H1 (cell line): ENCODE data around the gene B9D1. TPM values are rescaled to one million over a fixed set of nuclear protein-coding genes. Genes with fewer than 3 reads are reported as not detected.

ENCODE experiments used
- BACH1 ChIP-seq: IDR thresholded peaks from 2 replicates; pipeline ENCODE4 v1.6.1; 2012; ENCODE audit warnings: low read length, improper control_type of control experiment
- CBX5 ChIP-seq: fragments of 300-800, 300-1000 bp; sonication (generic); IDR thresholded peaks from 2 replicates; pipeline ENCODE4 v1.7.1; 2016; ENCODE audit warnings: antibody characterized with exemption, low read length, low read depth
- CBX8 ChIP-seq: fragments of 300-800, 300-1000 bp; sonication (generic); IDR thresholded peaks from 2 replicates; pipeline ENCODE4 v1.7.1; 2016; ENCODE audit warnings: low read depth, low read length, borderline replicate concordance
- CEBPB ChIP-seq: IDR thresholded peaks from 2 replicates; pipeline ENCODE4 v1.6.1; 2012; ENCODE audit warnings: low read depth, low read length
- CTBP2 ChIP-seq: IDR thresholded peaks from 2 replicates; pipeline ENCODE4 v1.7.0; 2011; ENCODE audit warnings: borderline replicate concordance, mild to moderate bottlenecking, moderate library complexity, mixed read lengths, low read length; ENCODE audit not compliant: insufficient read depth, insufficient read length
- EGR1 ChIP-seq: IDR thresholded peaks from 2 replicates; pipeline ENCODE4 v1.6.1; 2011; ENCODE audit warnings: low read depth, low read length, borderline replicate concordance
- EZH2 ChIP-seq: fragments of 200-600 bp; sonication (generic); IDR thresholded peaks from 2 replicates; pipeline ENCODE4 v1.7.1; 2012; ENCODE audit warnings: low read depth, mild to moderate bottlenecking, moderate library complexity, low read length, inconsistent platforms; ENCODE audit not compliant: severe bottlenecking
- GABPA ChIP-seq: IDR thresholded peaks from 2 replicates; pipeline ENCODE4 v1.6.1; 2011; ENCODE audit warnings: mild to moderate bottlenecking, low read length, moderate library complexity, borderline replicate concordance; ENCODE audit not compliant: insufficient read depth
- HDAC6 ChIP-seq: IDR thresholded peaks from one replicate; pipeline ENCODE4 v1.7.1; 2012; ENCODE audit warnings: low read depth, mild to moderate bottlenecking, inconsistent platforms, low read length, moderate library complexity
- JUN ChIP-seq: IDR thresholded peaks from 2 replicates; pipeline ENCODE4 v1.6.1; 2011; ENCODE audit warnings: low read depth, mild to moderate bottlenecking, improper control_type of control experiment, low read length
- KDM5A ChIP-seq: fragments of 200-600 bp; IDR thresholded peaks from 2 replicates; pipeline ENCODE4 v1.7.1; 2012; ENCODE audit warnings: mild to moderate bottlenecking, low read length, inconsistent platforms, mixed read lengths
- MAFK ChIP-seq: IDR thresholded peaks from 2 replicates; pipeline ENCODE4 v1.6.1; 2012; ENCODE audit warnings: low read depth, mild to moderate bottlenecking, improper control_type of control experiment, low read length
- NANOG ChIP-seq: IDR thresholded peaks from 2 replicates; pipeline ENCODE4 v1.6.1; 2011; ENCODE audit warnings: low read length, low read depth, mild to moderate bottlenecking, inconsistent platforms; ENCODE audit not compliant: insufficient read depth, poor library complexity, severe bottlenecking
- POLR2A ChIP-seq, 2 experiments: IDR thresholded peaks; 1 replicate in 1 of 2; 2 replicates in 1 of 2; pipeline ENCODE4 v1.6.1; 2011; ENCODE audit warnings: low read depth in 2 of 2, low read length in 2 of 2, mild to moderate bottlenecking in 2 of 2; ENCODE audit errors: control extremely low read depth in 1 of 2
- RAD21 ChIP-seq, 2 experiments: IDR thresholded peaks in 1 of 2; conservative IDR thresholded peaks in 1 of 2; 2 replicates each; pipeline ENCODE4 v1.6.1; 2011; ENCODE audit warnings: low read depth in 2 of 2, low read length in 2 of 2, improper control_type of control experiment in 1 of 2, inconsistent platforms in 1 of 2, mild to moderate bottlenecking in 1 of 2, moderate library complexity in 1 of 2
- RBBP5 ChIP-seq: IDR thresholded peaks from 2 replicates; pipeline ENCODE4 v1.7.1; 2012; ENCODE audit warnings: low read depth, mild to moderate bottlenecking, inconsistent platforms, low read length, moderate library complexity, borderline replicate concordance
- SIN3A ChIP-seq, 2 experiments: IDR thresholded peaks in 1 of 2; conservative IDR thresholded peaks in 1 of 2; 2 replicates each; pipeline ENCODE4 v1.6.1; 2011 to 2012; ENCODE audit warnings: low read length in 2 of 2, improper control_type of control experiment in 1 of 2, low read depth in 1 of 2, mild to moderate bottlenecking in 1 of 2
- SP4 ChIP-seq: IDR thresholded peaks from 2 replicates; pipeline ENCODE4 v1.6.1; 2012; ENCODE audit warnings: low read length, inconsistent platforms
- TAF1 ChIP-seq: IDR thresholded peaks from 2 replicates; pipeline ENCODE4 v1.6.1; 2011; ENCODE audit warnings: mild to moderate bottlenecking, low read depth, low read length
- TCF12 ChIP-seq: IDR thresholded peaks from 2 replicates; pipeline ENCODE4 v1.6.1; 2011; ENCODE audit warnings: low read depth, mild to moderate bottlenecking, low read length
- YY1 ChIP-seq: IDR thresholded peaks from 2 replicates; pipeline ENCODE4 v1.6.1; 2011; ENCODE audit warnings: low read depth, mild to moderate bottlenecking, low read length
- polyA plus RNA-seq, 7 experiments: library from polyadenylated mRNA; depleted of rRNA in 3 of 7; stranded (reverse) in 5 of 7; unstranded in 2 of 7; fragments of >200 nt in 5 of 7; fragments of 200-250 nt in 2 of 7; gene quantifications; 1 replicate in 5 of 7; 2 replicates in 1 of 7; 4 replicates in 1 of 7; pipeline versions ENCODE4 v1.2.1 to v1.2.3, GENCODE V29; 2011 to 2013; ENCODE audit warnings: missing spikeins in 2 of 7, mixed read lengths in 2 of 7
- total RNA-seq: library from RNA; stranded (reverse); fragmentation: NEBNext Ultra II Directional; extraction: Animal tissue kit (Norgen Biotek cat#: 25700); gene quantifications from 2 replicates; pipeline ENCODE4 v1.2.1, GENCODE V29; 2021
- TF ChIP-seq, protein P1 (sequence below): IDR thresholded peaks from 2 replicates; pipeline ENCODE4 v1.6.1; 2012; ENCODE audit warnings: inconsistent platforms
- TF ChIP-seq, protein P2 (sequence below): IDR thresholded peaks from 2 replicates; pipeline ENCODE4 v1.6.1; 2012; ENCODE audit warnings: inconsistent platforms

Gene B9D1
- total and polyA plus RNA-seq, 2 of the 8 experiments (the other 6 are each of a cell fraction or from before 2014, with no cell fraction given) = 24.6 to 65.7 TPM

DNA sequence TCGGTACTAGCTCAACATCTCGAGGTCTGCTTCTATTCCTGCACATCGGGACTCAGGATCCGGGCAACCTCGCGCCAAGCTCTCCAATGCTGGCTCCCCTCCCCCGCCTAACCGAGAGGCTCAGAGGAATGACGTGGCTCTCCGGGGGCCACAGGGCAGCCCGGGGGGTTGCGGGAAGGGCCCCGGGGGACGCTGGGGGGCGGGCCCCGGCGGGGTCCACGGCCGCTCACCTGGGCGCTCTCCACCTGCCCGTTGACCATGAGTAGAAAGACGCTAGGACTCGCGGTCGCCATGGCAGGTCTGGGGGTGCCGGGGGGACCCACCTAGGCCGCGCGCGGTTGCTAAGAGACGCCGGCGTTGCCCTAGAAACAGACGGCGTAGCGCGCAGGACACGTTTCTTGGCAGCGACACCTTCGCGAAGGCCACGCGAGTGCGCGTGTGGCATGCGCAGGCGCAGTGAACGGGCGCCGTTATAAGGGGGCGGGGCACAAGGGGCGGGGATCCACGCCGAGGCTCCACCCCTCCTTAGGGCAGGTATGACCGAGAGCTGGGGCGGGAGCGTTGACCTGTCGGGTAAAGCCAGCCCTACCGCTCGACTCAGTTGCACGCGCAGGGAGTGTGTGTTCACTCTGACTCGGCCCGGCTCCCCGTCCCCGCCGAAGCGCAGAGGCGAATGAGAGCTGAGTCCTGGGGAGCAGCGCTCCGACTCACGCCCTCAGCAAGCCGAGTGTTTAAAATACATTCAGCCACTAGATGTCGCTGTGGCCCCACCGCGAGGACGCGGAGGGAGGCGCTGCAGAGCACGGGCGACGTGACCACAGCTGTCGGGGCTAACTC lies at the start of gene B9D1 (continued):
- TF ChIP-seq CTBP2 (no peak), MAFK (no peak), HDAC6 (no peak), JUN (no peak), EGR1 (no peak), SP4 (0 out of 2 replicates have a peak, but pooled peaks have one; percentile 55), GABPA (no peak; the same call in 1 of the 2 replicates), NANOG (no peak), TAF1 (peak; percentile 62), KDM5A (peak; percentile 89), CEBPB (no peak), CBX8 (no peak), EZH2 (no peak), YY1 (peak; percentile 30; the same call in 1 of the 2 replicates), BACH1 (peak; percentile 71), SIN3A (conservative IDR thresholded peaks at IDR 0.05 in 1 of 2, IDR thresholded peaks at IDR 0.05 in 1 of 2; ENCODE audit: low read depth in 1 of 2, low read length in 2 of 2) (peak; percentile 39 to 93; a peak in 2 of 4 replicates), CBX5 (no peak), POLR2A (IDR thresholded peaks at IDR 0.05; ENCODE audit: control extremely low read depth in 1 of 2, low read depth in 2 of 2, low read length in 2 of 2) (no peak), RAD21 (IDR thresholded peaks at IDR 0.05 in 1 of 2, conservative IDR thresholded peaks at IDR 0.05 in 1 of 2; ENCODE audit: low read depth in 2 of 2, low read length in 2 of 2) (peak; percentile 99), TCF12 (no peak), RBBP5 (peak; percentile 77)
- TF ChIP-seq, protein P1, sequence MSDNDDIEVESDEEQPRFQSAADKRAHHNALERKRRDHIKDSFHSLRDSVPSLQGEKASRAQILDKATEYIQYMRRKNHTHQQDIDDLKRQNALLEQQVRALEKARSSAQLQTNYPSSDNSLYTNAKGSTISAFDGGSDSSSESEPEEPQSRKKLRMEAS = peak; percentile 40
- TF ChIP-seq, protein P2, sequence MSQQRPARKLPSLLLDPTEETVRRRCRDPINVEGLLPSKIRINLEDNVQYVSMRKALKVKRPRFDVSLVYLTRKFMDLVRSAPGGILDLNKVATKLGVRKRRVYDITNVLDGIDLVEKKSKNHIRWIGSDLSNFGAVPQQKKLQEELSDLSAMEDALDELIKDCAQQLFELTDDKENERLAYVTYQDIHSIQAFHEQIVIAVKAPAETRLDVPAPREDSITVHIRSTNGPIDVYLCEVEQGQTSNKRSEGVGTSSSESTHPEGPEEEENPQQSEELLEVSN = no peak
